IMR-90 (cell line): ENCODE measurements around the gene PI16. TPM values are rescaled to one million over a fixed set of nuclear protein-coding genes. Genes with fewer than 3 reads are reported as not detected.

Experiments
- ATAC-seq: fragments of 200-7000 bp; cut with Tn5 transposase; 2 replicates; pipeline ENCODE4 v1.9.1; 2020; ENCODE audit warnings: low read depth, mild to moderate bottlenecking, moderate library complexity
- BruUV-seq: library from RNA; stranded (reverse); fragments of 400-500 nt; replicated peaks from 2 replicates; lab custom pipeline; 2021; lab: Mats Ljungman, UMichigan
- CTCF ChIA-PET: fragments of 300-600 bp; formaldehyde crosslinking; extraction: SDS; loops from one replicate; lab custom pipeline; 2021; ENCODE audit warnings: antibody characterized with exemption; lab: Yijun Ruan, JAX
- POLR2A ChIA-PET: fragments of 300-600 bp; sonication (Branson Sonifier 250); formaldehyde crosslinking; loops from one replicate; lab custom pipeline; 2022; ENCODE audit warnings: antibody characterized with exemption; ENCODE audit not compliant: unreplicated experiment; lab: Charles Lee
- DNase-seq: peaks from one replicate; pipeline ENCODE4 v3.0.0; 2013
- H2AFZ ChIP-seq: replicated peaks from 2 replicates; pipeline ENCODE3; 2013; ENCODE audit warnings: low read length, mild to moderate bottlenecking; ENCODE audit not compliant: poor library complexity
- H2AK5ac ChIP-seq: 2 replicates; pipeline ENCODE4 v1.6.1; 2013; ENCODE audit warnings: low read depth, low read length, inconsistent platforms
- H2AK9ac ChIP-seq: replicated peaks from 2 replicates; pipeline ENCODE3; 2013; ENCODE audit warnings: mild to moderate bottlenecking, low read depth, low read length, moderate library complexity; ENCODE audit not compliant: poor library complexity
- H2BK120ac ChIP-seq: 2 replicates; pipeline ENCODE4 v1.6.1; 2013; ENCODE audit warnings: low read depth, low read length, inconsistent platforms
- H2BK15ac ChIP-seq: 3 replicates; pipeline ENCODE4 v1.6.1; 2013; ENCODE audit warnings: low read depth, low read length, inconsistent platforms
- H2BK20ac ChIP-seq: 2 replicates; pipeline ENCODE4 v1.6.1; 2013; ENCODE audit warnings: low read depth, mild to moderate bottlenecking, inconsistent platforms, low read length, moderate library complexity
- H2BK5ac ChIP-seq: 2 replicates; pipeline ENCODE4 v1.6.1; 2013; ENCODE audit warnings: mild to moderate bottlenecking, low read depth, low read length, inconsistent platforms; ENCODE audit not compliant: poor library complexity, severe bottlenecking
- H3K14ac ChIP-seq: replicated peaks from 2 replicates; pipeline ENCODE4 v1.6.1; 2013; ENCODE audit warnings: low read depth, low read length, inconsistent platforms
- H3K18ac ChIP-seq: 2 replicates; pipeline ENCODE4 v1.6.1; 2013; ENCODE audit warnings: low read depth, low read length, control low read depth
- H3K23ac ChIP-seq: 2 replicates; pipeline ENCODE4 v1.6.1; 2013; ENCODE audit warnings: low read depth, low read length, inconsistent platforms
- H3K27ac ChIP-seq: 2 replicates; pipeline ENCODE4 v1.5.1; 2013; ENCODE audit warnings: mild to moderate bottlenecking, control low read depth, low read length; ENCODE audit not compliant: insufficient read depth
- H3K27me3 ChIP-seq: 2 replicates; pipeline ENCODE4 v1.6.1; 2013; ENCODE audit warnings: low read length; ENCODE audit not compliant: control insufficient read depth, insufficient read depth
- H3K36me3 ChIP-seq: 2 replicates; pipeline ENCODE4 v1.6.1; 2013; ENCODE audit warnings: low read length, mixed read lengths; ENCODE audit not compliant: control insufficient read depth, insufficient read depth
- H3K4ac ChIP-seq: 2 replicates; pipeline ENCODE4 v1.6.1; 2013; ENCODE audit warnings: low read depth, low read length, inconsistent platforms
- H3K4me1 ChIP-seq: 2 replicates; pipeline ENCODE4 v1.6.1; 2013; ENCODE audit warnings: low read length, mixed read lengths; ENCODE audit not compliant: control insufficient read depth, insufficient read depth
- H3K4me2 ChIP-seq: 2 replicates; pipeline ENCODE4 v1.6.1; 2013; ENCODE audit warnings: low read depth, mild to moderate bottlenecking, control low read depth, low read length, moderate library complexity
- H3K4me3 ChIP-seq: 2 replicates; pipeline ENCODE4 v1.5.1; 2013; ENCODE audit warnings: low read depth, mild to moderate bottlenecking, control low read depth, low read length, moderate library complexity; ENCODE audit not compliant: insufficient read depth
- H3K56ac ChIP-seq: 2 replicates; pipeline ENCODE4 v1.6.1; 2013; ENCODE audit warnings: low read length, inconsistent platforms; ENCODE audit not compliant: insufficient read depth; ENCODE audit errors: extremely low read depth
- H3K79me1 ChIP-seq, 2 experiments: 2 replicates each; pipeline ENCODE4 v1.6.1; 2013; ENCODE audit warnings: low read length in 2 of 2, inconsistent platforms in 1 of 2, low read depth in 1 of 2
- H3K9ac ChIP-seq: 2 replicates; pipeline ENCODE4 v1.6.1; 2013; ENCODE audit warnings: low read depth, low read length, control low read depth
- H3K9me1 ChIP-seq: 2 replicates; pipeline ENCODE4 v1.6.1; 2013; ENCODE audit warnings: low read length, inconsistent platforms; ENCODE audit not compliant: insufficient read depth
- H3K9me3 ChIP-seq: 2 replicates; pipeline ENCODE4 v1.6.1; 2013; ENCODE audit warnings: low read length; ENCODE audit not compliant: control insufficient read depth, insufficient read depth
- H4K20me1 ChIP-seq: 2 replicates; pipeline ENCODE4 v1.6.1; 2013; ENCODE audit warnings: low read length, inconsistent platforms; ENCODE audit not compliant: insufficient read depth
- H4K5ac ChIP-seq: 2 replicates; pipeline ENCODE4 v1.6.1; 2013; ENCODE audit warnings: mild to moderate bottlenecking, low read depth, low read length, control low read depth
- H4K8ac ChIP-seq, 2 experiments: 2 replicates each; pipeline ENCODE4 v1.6.1; 2013; ENCODE audit warnings: low read depth in 2 of 2, low read length in 2 of 2, control low read depth in 1 of 2, inconsistent platforms in 1 of 2
- H4K91ac ChIP-seq: 2 replicates; pipeline ENCODE4 v1.6.1; 2013; ENCODE audit warnings: low read depth, low read length, inconsistent platforms; ENCODE audit not compliant: insufficient read depth
- CEBPB ChIP-seq: IDR thresholded peaks from 2 replicates; pipeline ENCODE4 v1.6.1; 2012; ENCODE audit warnings: low read depth, low read length, improper control_type of control experiment
- CHD1 ChIP-seq: IDR thresholded peaks from 2 replicates; pipeline ENCODE4 v1.6.1; 2012; ENCODE audit warnings: low read depth, low read length, improper control_type of control experiment
- MAFK ChIP-seq: IDR thresholded peaks from 2 replicates; pipeline ENCODE4 v1.6.1; 2012; ENCODE audit warnings: low read depth, low read length, improper control_type of control experiment
- MAZ ChIP-seq: IDR thresholded peaks from 2 replicates; pipeline ENCODE4 v1.6.1; 2012; ENCODE audit warnings: low read depth, mild to moderate bottlenecking, low read length, improper control_type of control experiment, moderate library complexity, borderline replicate concordance
- MXI1 ChIP-seq: IDR thresholded peaks from 2 replicates; pipeline ENCODE4 v1.6.1; 2012; ENCODE audit warnings: low read depth, mild to moderate bottlenecking, low read length, moderate library complexity, borderline replicate concordance
- NFE2L2 ChIP-seq: fragments of 150-350 bp; IDR thresholded peaks from 2 replicates; pipeline ENCODE4 v1.6.1; 2016; ENCODE audit warnings: low read depth, mild to moderate bottlenecking, low read length
- POLR2A ChIP-seq: IDR thresholded peaks from 2 replicates; pipeline ENCODE4 v1.6.1; 2012; ENCODE audit warnings: mild to moderate bottlenecking, low read depth, low read length
- RAD21 ChIP-seq: IDR thresholded peaks from 2 replicates; pipeline ENCODE4 v1.6.1; 2012; ENCODE audit warnings: low read length, improper control_type of control experiment
- RFX5 ChIP-seq: IDR thresholded peaks from 2 replicates; pipeline ENCODE4 v1.8.0; 2012; ENCODE audit warnings: low read depth, mild to moderate bottlenecking, low read length, moderate library complexity
- SMC3 ChIP-seq: fragments of 150-350 bp; IDR thresholded peaks from 2 replicates; pipeline ENCODE4 v1.6.1; 2016; ENCODE audit warnings: low read depth, mild to moderate bottlenecking, antibody characterized with exemption, low read length, moderate library complexity
- WGBS, 2 experiments: methylation state at CpG; one replicate each; pipeline versions ENCODE4 v1.1.5 to v1.1.7; 2013; ENCODE audit warnings: missing lambda C conversion rate in 2 of 2; ENCODE audit not compliant: insufficient read length in 1 of 2; ENCODE audit errors: extremely low coverage in 2 of 2; 5-methylcytosine and 5-hydroxymethylcytosine counted together
- dilution Hi-C: fragments of 300-500 bp; cut with HindIII; formaldehyde crosslinking; loops from one replicate; pipeline ENCODE4 v1.14.3; 2018; ENCODE audit warnings: low sequenced_read_pairs; ENCODE audit not compliant: unreplicated experiment
- in situ Hi-C: fragments of 300-500 bp; cut with MboI; formaldehyde crosslinking; loops from 3 replicates; pipeline ENCODE4 v1.14.3; 2019; ENCODE audit warnings: low sequenced_read_pairs, inconsistent platforms, mixed read lengths
- intact Hi-C: fragments of 100-400 bp; cut with micrococcal nuclease; formaldehyde crosslinking; loops from 2 replicates; pipeline ENCODE4 v1.10.0; 2022
- polyA plus RNA-seq, 3 experiments: library from polyadenylated mRNA; depleted of rRNA; stranded (reverse); fragments of >200 nt; gene quantifications; 2 replicates each; pipeline ENCODE4 v1.2.3, GENCODE V29; 2012; ENCODE audit warnings: low replicate concordance in 1 of 3
- total RNA-seq: library from RNA; depleted of rRNA; stranded (reverse); fragments of >200 nt; gene quantifications from 2 replicates; pipeline ENCODE4 v1.2.3, GENCODE V29; 2012
- TF ChIP-seq, protein P1 (sequence below): fragments of 150-350 bp; IDR thresholded peaks from 2 replicates; pipeline ENCODE4 v1.6.1; 2017; ENCODE audit warnings: mild to moderate bottlenecking, antibody characterized with exemption, low read length, low read depth
- TF ChIP-seq, protein P2 (sequence below): fragments of 150-350 bp; IDR thresholded peaks from 2 replicates; pipeline ENCODE4 v1.6.1; 2016; ENCODE audit warnings: low read depth, mild to moderate bottlenecking, low read length, moderate library complexity, borderline replicate concordance
- TF ChIP-seq, protein P3 (sequence below): conservative IDR thresholded peaks from 2 replicates; pipeline ENCODE4 v1.5.1; 2012; ENCODE audit warnings: mild to moderate bottlenecking, low read depth, low read length, improper control_type of control experiment

PI16 gene
- total and polyA plus RNA-seq, 2 of the 4 experiments (the other 2 are of a cell fraction), result 0.21 TPM; not detected in 1

DNA sequence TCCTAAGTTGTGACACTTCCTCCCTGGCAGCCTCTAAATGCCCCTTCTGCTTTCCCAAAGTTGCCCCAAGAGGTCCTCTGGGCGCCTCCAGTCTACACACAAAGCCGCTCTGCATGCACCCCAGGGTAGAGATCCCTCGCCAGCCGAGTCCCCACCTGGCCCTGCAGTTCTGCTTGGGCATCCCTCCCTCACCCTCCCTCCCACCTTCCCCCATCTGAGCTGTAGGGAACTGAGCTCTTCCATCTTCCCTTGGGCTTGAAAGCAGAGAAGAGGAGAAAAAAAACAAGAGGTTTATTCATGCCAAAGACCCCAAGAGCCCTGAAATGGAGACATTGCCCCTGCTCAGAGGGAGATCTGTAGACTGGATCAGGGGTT, 45.2 kb downstream of the PI16 start:
- Histone ChIP-seq H3K56ac (no peak overlapping the region), H4K91ac (no peak overlapping the region), H2AK5ac (no peak overlapping the region), H3K27me3 (peaks cover 40% of the 10 kb centered on the region), H3K18ac (no peak overlapping the region), H3K36me3 (no peaks in the 10 kb centered on the region), H3K9me1 (no peaks in the 10 kb centered on the region), H2BK120ac (no peak overlapping the region), H4K8ac (no peak overlapping the region), H4K5ac (no peak overlapping the region), H2AFZ (no peak overlapping the region), H3K4me2 (no peak overlapping the region), H3K4me1 (no peaks in the 10 kb centered on the region), H2BK20ac (no peak overlapping the region), H3K9me3 (no peaks in the 10 kb centered on the region), H3K23ac (no peak overlapping the region), H3K4ac (no peak overlapping the region), H4K20me1 (no peaks in the 10 kb centered on the region), H3K79me1 (no peaks in the 10 kb centered on the region), H3K14ac (no peak overlapping the region), H2BK5ac (no peak overlapping the region), H2AK9ac (no peak overlapping the region), H3K4me3 (no peak overlapping the region), H3K9ac (no peak overlapping the region), H3K27ac (no peak overlapping the region), H2BK15ac (no peak overlapping the region)
- dilution Hi-C loops (no loop called here), in situ Hi-C loops (no loop called here), intact Hi-C loops (no loop called here)
- DNase-seq (no peak), ATAC-seq (no peak)
- ChIA-PET POLR2A (no interaction called here), CTCF (no interaction called here)
- WGBS, 2 experiments, result no CpG with 5 or more reads among the region's 4 CpGs
- no TSS peak for BruUV-seq
- TF ChIP-seq NFE2L2 (no peak), CEBPB (no peak), MAFK (no peak), SMC3 (no peak), RFX5 (no peak), MXI1 (no peak), POLR2A (no peak), RAD21 (no peak), CHD1 (no peak), MAZ (no peak)
- TF ChIP-seq, protein P1, sequence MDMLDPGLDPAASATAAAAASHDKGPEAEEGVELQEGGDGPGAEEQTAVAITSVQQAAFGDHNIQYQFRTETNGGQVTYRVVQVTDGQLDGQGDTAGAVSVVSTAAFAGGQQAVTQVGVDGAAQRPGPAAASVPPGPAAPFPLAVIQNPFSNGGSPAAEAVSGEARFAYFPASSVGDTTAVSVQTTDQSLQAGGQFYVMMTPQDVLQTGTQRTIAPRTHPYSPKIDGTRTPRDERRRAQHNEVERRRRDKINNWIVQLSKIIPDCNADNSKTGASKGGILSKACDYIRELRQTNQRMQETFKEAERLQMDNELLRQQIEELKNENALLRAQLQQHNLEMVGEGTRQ, result no peak
- TF ChIP-seq, protein P2, sequence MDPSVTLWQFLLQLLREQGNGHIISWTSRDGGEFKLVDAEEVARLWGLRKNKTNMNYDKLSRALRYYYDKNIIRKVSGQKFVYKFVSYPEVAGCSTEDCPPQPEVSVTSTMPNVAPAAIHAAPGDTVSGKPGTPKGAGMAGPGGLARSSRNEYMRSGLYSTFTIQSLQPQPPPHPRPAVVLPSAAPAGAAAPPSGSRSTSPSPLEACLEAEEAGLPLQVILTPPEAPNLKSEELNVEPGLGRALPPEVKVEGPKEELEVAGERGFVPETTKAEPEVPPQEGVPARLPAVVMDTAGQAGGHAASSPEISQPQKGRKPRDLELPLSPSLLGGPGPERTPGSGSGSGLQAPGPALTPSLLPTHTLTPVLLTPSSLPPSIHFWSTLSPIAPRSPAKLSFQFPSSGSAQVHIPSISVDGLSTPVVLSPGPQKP, result no peak
- TF ChIP-seq, protein P3, sequence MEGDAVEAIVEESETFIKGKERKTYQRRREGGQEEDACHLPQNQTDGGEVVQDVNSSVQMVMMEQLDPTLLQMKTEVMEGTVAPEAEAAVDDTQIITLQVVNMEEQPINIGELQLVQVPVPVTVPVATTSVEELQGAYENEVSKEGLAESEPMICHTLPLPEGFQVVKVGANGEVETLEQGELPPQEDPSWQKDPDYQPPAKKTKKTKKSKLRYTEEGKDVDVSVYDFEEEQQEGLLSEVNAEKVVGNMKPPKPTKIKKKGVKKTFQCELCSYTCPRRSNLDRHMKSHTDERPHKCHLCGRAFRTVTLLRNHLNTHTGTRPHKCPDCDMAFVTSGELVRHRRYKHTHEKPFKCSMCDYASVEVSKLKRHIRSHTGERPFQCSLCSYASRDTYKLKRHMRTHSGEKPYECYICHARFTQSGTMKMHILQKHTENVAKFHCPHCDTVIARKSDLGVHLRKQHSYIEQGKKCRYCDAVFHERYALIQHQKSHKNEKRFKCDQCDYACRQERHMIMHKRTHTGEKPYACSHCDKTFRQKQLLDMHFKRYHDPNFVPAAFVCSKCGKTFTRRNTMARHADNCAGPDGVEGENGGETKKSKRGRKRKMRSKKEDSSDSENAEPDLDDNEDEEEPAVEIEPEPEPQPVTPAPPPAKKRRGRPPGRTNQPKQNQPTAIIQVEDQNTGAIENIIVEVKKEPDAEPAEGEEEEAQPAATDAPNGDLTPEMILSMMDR, result no peak
